Ascending aorta (tissue), 2 donors: Measurements from ENCODE around the gene NFAM1. TPM values are rescaled to one million over a fixed set of nuclear protein-coding genes. Genes with fewer than 3 reads are reported as not detected.

Source experiments
- DNase-seq, 2 donors: peaks; one replicate each; pipeline ENCODE4 v3.0.0-alpha.2; 2019; ENCODE audit warnings: low spot score in 2 of 2
- H3K27ac ChIP-seq, 2 donors: fragments of 200-600 bp; sonication (generic); one replicate each; pipeline ENCODE4 v1.5.1; 2016 to 2017; ENCODE audit warnings: mild to moderate bottlenecking in 1 of 2
- H3K27me3 ChIP-seq: fragments of 200-600 bp; sonication (generic); one replicate; pipeline ENCODE4 v1.5.1; 2017
- H3K36me3 ChIP-seq, 2 donors: fragments of 200-600 bp; sonication (generic); one replicate each; pipeline ENCODE4 v1.5.1; 2016
- H3K4me1 ChIP-seq, 2 donors: fragments of 200-600 bp; sonication (generic); one replicate each; pipeline ENCODE4 v1.5.1; 2016 to 2017; ENCODE audit warnings: mild to moderate bottlenecking in 1 of 2
- H3K4me3 ChIP-seq, 2 donors: fragments of 200-600 bp; sonication (generic); one replicate each; pipeline ENCODE4 v1.5.1; 2016 to 2017; ENCODE audit warnings: mild to moderate bottlenecking in 1 of 2
- H3K9me3 ChIP-seq, 2 donors: fragments of 200-600 bp; sonication (generic); one replicate each; pipeline ENCODE4 v1.5.1; 2016
- intact Hi-C: fragments of 100-400 bp; cut with DNase I; formaldehyde crosslinking; loops from one replicate; pipeline ENCODE4 v1.15.1; 2023
- total RNA-seq: library from RNA; depleted of rRNA; stranded (reverse); fragments of >200 nt; gene quantifications from one replicate; pipeline ENCODE4 v1.1.0, GENCODE V29; 2016
- TF ChIP-seq, protein P1 (sequence below), 3 experiments: fragments of 200-600 bp in 2 of 3; fragments of 450-650 bp in 1 of 3; sonication (generic) in 2 of 3; IDR thresholded peaks; one replicate each; pipeline ENCODE4 v1.5.1; 2016 to 2019; ENCODE audit warnings: antibody characterized with exemption in 3 of 3, mild to moderate bottlenecking in 1 of 3, moderate library complexity in 1 of 3

NFAM1 gene
- total RNA-seq, 1 donor from 2014 or later = 1.5 TPM

DNA sequence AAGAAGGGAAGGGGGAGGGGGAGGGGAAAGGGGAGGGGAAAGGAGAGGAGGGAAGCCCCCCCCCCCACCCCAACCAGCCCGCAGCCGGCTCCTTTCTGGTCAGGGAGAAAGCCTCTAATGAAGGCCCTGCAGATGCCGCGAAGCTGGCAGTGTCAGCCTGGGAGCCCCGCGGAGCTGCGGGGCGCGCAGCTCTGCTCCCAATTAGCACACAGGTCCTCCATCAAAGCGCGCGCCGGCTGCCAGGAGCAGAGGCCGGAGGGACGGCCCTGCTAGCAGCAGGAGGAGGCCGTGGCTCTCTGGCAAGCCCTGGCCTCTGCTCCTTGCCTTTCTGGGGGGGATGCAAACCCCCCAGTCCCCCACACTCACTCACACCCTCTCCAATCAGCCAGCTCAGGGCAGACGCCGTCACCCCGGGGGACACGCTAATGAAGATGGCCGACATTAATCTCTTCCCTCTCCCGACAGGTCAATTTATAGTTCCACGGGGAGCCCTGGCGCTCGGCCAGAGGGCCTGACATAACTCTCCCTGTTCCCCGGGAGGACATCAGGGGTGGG lies 91.3 kb downstream of the NFAM1 start:
- intact Hi-C loops = loop anchor here (5.0 kb wide), 2 partner anchors 69 to 264 kb away; partner anchors contain the start of genes SMDT1 and TCF20
- H3K27me3 ChIP-seq = no peaks in the 10 kb centered on the region
- no peaks in the 10 kb centered on the region for H3K36me3 ChIP-seq
- no peak overlapping the region for H3K27ac ChIP-seq
- H3K9me3 ChIP-seq = no peaks in the 10 kb centered on the region
- peaks cover 0 to 6% of the 10 kb centered on the region in 2 donors for H3K4me1 ChIP-seq
- H3K4me3 ChIP-seq = no peak overlapping the region
- no peak for DNase-seq
- TF ChIP-seq, protein P1, sequence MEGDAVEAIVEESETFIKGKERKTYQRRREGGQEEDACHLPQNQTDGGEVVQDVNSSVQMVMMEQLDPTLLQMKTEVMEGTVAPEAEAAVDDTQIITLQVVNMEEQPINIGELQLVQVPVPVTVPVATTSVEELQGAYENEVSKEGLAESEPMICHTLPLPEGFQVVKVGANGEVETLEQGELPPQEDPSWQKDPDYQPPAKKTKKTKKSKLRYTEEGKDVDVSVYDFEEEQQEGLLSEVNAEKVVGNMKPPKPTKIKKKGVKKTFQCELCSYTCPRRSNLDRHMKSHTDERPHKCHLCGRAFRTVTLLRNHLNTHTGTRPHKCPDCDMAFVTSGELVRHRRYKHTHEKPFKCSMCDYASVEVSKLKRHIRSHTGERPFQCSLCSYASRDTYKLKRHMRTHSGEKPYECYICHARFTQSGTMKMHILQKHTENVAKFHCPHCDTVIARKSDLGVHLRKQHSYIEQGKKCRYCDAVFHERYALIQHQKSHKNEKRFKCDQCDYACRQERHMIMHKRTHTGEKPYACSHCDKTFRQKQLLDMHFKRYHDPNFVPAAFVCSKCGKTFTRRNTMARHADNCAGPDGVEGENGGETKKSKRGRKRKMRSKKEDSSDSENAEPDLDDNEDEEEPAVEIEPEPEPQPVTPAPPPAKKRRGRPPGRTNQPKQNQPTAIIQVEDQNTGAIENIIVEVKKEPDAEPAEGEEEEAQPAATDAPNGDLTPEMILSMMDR (IDR thresholded peaks at IDR 0.05) = no peak

DNA sequence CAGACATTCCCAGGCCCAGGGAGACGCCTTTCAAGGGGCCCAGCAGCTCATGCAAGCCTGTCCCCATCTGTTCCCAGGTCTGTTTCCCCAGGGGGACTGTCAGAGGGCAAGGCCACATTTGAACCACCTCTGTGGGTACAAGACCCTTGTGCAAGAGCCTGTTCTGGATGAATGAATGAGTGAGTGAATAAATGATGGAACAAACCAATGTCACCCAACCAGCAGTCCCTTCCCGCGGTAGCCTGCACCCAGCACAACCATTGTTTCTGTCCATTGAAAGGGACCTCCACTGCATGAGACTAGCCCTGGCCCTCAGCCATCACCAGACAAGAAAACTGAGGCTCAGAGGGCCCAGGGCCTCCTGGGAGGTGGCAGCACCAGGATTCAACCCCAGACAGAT lies 92.1 kb downstream of the NFAM1 start:
- Histone ChIP-seq H3K9me3 (no peaks in the 10 kb centered on the region), H3K4me1 (peaks cover 0 to 6% of the 10 kb centered on the region in 2 donors), H3K27ac (no peak overlapping the region), H3K27me3 (no peaks in the 10 kb centered on the region), H3K36me3 (no peaks in the 10 kb centered on the region), H3K4me3 (no peak overlapping the region)
- TF ChIP-seq, protein P1 (IDR thresholded peaks at IDR 0.05) = no peak
- intact Hi-C loops = loop anchor here (5.0 kb wide), 2 partner anchors 68 to 263 kb away; partner anchors contain the start of genes SMDT1 and TCF20
- DNase-seq = no peak

DNA sequence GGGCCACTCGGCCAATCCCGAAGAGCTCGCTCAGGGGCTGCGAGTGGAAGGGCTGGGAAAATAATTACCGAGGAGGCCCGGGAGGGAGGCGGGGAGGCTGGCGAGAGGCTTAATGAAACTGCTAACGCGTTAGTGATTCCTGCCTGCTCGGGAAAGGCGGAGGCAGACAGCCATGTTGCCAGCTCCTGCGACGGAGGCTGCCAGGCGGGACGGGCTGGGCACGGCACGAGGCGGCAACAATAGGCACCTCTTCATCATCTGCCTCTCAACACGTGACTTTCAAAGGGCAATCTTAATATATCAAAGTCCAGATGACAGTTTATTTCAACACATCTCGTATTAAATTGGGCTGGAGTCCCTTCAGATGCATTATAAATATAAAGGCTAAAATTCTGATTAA lies 93.7 kb downstream of the NFAM1 start:
- DNase-seq = no peak
- Histone ChIP-seq H3K4me3 (no peak overlapping the region), H3K9me3 (no peaks in the 10 kb centered on the region), H3K36me3 (no peaks in the 10 kb centered on the region), H3K27me3 (no peaks in the 10 kb centered on the region), H3K27ac (no peak overlapping the region), H3K4me1 (peaks cover 0 to 6% of the 10 kb centered on the region in 2 donors)
- intact Hi-C loops = no loop called here
- TF ChIP-seq, protein P1 (IDR thresholded peaks at IDR 0.05) = no peak

DNA sequence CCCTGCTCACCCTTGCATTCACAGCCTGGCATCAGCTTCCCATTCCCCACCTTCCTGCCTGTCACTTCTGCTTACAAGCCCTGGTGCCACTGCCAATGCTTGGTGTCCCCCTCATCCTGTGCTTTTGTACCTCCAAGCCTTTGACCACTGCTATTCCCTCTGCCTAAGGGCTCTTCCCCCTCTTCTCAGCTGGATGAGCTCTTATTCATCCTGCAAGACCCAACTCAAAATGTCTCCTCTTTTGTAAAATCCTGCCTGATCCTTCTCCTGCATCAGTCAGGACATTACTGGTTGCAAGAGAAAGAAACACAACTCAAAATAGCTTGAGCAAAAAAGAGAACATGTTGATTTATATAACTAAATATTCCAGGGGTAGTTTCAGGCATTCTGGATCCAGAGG lies 94.8 kb downstream of the NFAM1 start:
- H3K4me1 ChIP-seq = no peaks in the 10 kb centered on the region
- intact Hi-C loops = no loop called here
- TF ChIP-seq, protein P1 (IDR thresholded peaks at IDR 0.05) = no peak
- no peak for DNase-seq
- no peak overlapping the region for H3K27ac ChIP-seq
- no peaks in the 10 kb centered on the region for H3K36me3 ChIP-seq
- H3K9me3 ChIP-seq = no peaks in the 10 kb centered on the region
- H3K4me3 ChIP-seq = no peak overlapping the region
- no peaks in the 10 kb centered on the region for H3K27me3 ChIP-seq

DNA sequence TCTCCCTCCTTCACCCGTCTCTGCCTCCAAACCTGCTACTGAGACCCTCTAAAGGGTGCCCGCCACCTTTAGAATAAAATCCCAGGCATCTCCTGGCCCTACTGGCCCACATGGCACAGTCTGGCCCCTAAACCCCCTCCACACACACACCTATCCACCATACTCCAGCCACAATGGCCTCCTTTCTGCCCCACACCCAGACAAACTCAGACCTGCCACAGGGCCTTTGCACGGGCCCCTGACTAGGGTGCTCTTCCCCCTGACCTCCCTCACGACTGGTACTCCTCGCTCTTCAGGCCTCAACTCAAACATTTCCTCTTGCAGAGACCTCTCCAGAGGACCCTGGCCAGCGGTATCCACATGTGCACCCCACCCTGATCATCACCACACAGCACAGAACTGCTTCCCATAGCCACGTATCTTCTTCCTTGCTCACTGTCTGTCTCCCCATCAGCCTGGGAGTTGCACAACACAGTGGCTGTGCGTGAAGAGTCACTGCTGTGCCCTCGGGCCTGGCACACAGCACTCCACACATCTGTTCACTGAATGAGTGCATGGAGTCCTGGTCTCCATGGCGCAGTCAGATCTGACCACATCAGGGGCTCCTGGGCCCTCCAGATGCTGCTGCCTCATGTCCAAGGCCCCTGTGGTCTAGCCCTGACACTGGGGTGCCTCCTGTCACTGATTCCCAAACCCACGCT lies 95.5 kb downstream of the NFAM1 start:
- TF ChIP-seq, protein P1 (IDR thresholded peaks at IDR 0.05) = no peak
- Histone ChIP-seq H3K27me3 (no peaks in the 10 kb centered on the region), H3K4me1 (no peaks in the 10 kb centered on the region), H3K27ac (no peak overlapping the region), H3K36me3 (no peaks in the 10 kb centered on the region), H3K4me3 (no peak overlapping the region), H3K9me3 (no peaks in the 10 kb centered on the region)
- no peak for DNase-seq
- intact Hi-C loops = no loop called here
